ENCODE results near the gene FAM114A2.
A peak's percentile ranks its signal among the peaks of the same experiment; 100 is the strongest.
"Not testable (repeated sequence)": the region's sequence is repeated elsewhere in the genome, so short reads cannot be mapped to it uniquely, and the experiment has no call there.

FAM114A2 gene

GRCh38 chr5:154042766-154043165 is 4.1 kb upstream of the FAM114A2 start:
- TF ChIP-seq CTCF (IDR thresholded peaks at IDR 0.05; ENCODE audit: extremely low read depth, insufficient read depth, missing control alignments): no peak
- DNase-seq (ENCODE audit: low spot score): no peak
- in situ Hi-C loops (cut with MboI; ENCODE audit: low pct_unique_long_range_greater_than_20kb, low sequenced_read_pairs, unreplicated experiment): no loop called here

GRCh38 chr5:154039458-154039829 is 734 bp upstream of the FAM114A2 start:
- in situ Hi-C loops (cut with MboI; ENCODE audit: low pct_unique_long_range_greater_than_20kb, low sequenced_read_pairs, unreplicated experiment): no loop called here
- DNase-seq (ENCODE audit: low spot score): no peak
- no peak for TF ChIP-seq CTCF (IDR thresholded peaks at IDR 0.05; ENCODE audit: extremely low read depth, insufficient read depth, missing control alignments)

GRCh38 chr5:154038261-154038706 is 426 bp downstream of the FAM114A2 start:
- in situ Hi-C loops (cut with MboI; ENCODE audit: low pct_unique_long_range_greater_than_20kb, low sequenced_read_pairs, unreplicated experiment): no loop called here
- no peak for TF ChIP-seq CTCF (IDR thresholded peaks at IDR 0.05; ENCODE audit: extremely low read depth, insufficient read depth, missing control alignments)
- peak; percentile 49 for DNase-seq (ENCODE audit: low spot score)

GRCh38 chr5:154034944-154035343 is 3.8 kb downstream of the FAM114A2 start:
- no peak for DNase-seq (ENCODE audit: low spot score)
- in situ Hi-C loops (cut with MboI; ENCODE audit: low pct_unique_long_range_greater_than_20kb, low sequenced_read_pairs, unreplicated experiment): no loop called here
- no peak for TF ChIP-seq CTCF (IDR thresholded peaks at IDR 0.05; ENCODE audit: extremely low read depth, insufficient read depth, missing control alignments)

- no peak for DNase-seq (ENCODE audit: low spot score)
- no peak for TF ChIP-seq CTCF (IDR thresholded peaks at IDR 0.05; ENCODE audit: extremely low read depth, insufficient read depth, missing control alignments)
- in situ Hi-C loops (cut with MboI; ENCODE audit: low pct_unique_long_range_greater_than_20kb, low sequenced_read_pairs, unreplicated experiment): no loop called here
Measured at GRCh38 chr5:154031937-154032489, 6.7 kb downstream of the FAM114A2 start.

GRCh38 chr5:154025951-154026350 is 12.8 kb downstream of the FAM114A2 start:
- in situ Hi-C loops (cut with MboI; ENCODE audit: low pct_unique_long_range_greater_than_20kb, low sequenced_read_pairs, unreplicated experiment): no loop called here
- no peak for TF ChIP-seq CTCF (IDR thresholded peaks at IDR 0.05; ENCODE audit: extremely low read depth, insufficient read depth, missing control alignments)
- no peak for DNase-seq (ENCODE audit: low spot score)

- DNase-seq (ENCODE audit: low spot score); in situ Hi-C loops (cut with MboI; ENCODE audit: low pct_unique_long_range_greater_than_20kb, low sequenced_read_pairs, unreplicated experiment): not testable (repeated sequence)
Measured at GRCh38 chr5:154018919-154019318, 19.8 kb downstream of the FAM114A2 start.

All from GM13977 (cell line).